ENCODE results near the gene MB21D2. TPM values are rescaled to one million over a fixed set of nuclear protein-coding genes. Genes with fewer than 3 reads are reported as not detected.

The MB21D2 gene
- total RNA-seq, 1 experiment from 2014 or later, result 2.8 TPM

- H3K36me3 ChIP-seq (ENCODE audit: control insufficient read depth in 1 of 2, insufficient read depth in 2 of 2, low read length in 2 of 2), result no peaks in the 10 kb centered on the region
- no peaks in the 10 kb centered on the region for H3K9me2 ChIP-seq (ENCODE audit: insufficient read depth)
- peaks cover 4 to 15% of the 10 kb centered on the region in 2 experiments for H3K4me1 ChIP-seq (ENCODE audit: control insufficient read depth in 1 of 2, insufficient read depth in 2 of 2, low read length in 2 of 2)
- BruUV-seq (replicated peaks), result no TSS peak
- no peak for DNase-seq (ENCODE audit: low read depth, low spot score)
- no peak overlapping the region for H3K9ac ChIP-seq (ENCODE audit: low read length)
- RAD21 ChIA-PET (ENCODE audit: low non-redundant PET in 1 of 2, low total read pairs in 2 of 2, uncharacterized antibody in 2 of 2, unreplicated experiment in 2 of 2), result no interaction called here
- no peaks in the 10 kb centered on the region for H3K27me3 ChIP-seq (ENCODE audit: insufficient read depth, low read length)
- H3K27ac ChIP-seq (ENCODE audit: low read depth, low read length), result no peak overlapping the region
- H3K4me3 ChIP-seq (replicated peaks in 1 of 2; ENCODE audit: low read depth in 1 of 2, low read length in 2 of 2), result no peak overlapping the region
- TF ChIP-seq EGR1 (IDR thresholded peaks at IDR 0.05; ENCODE audit: low read depth) (no peak), ELF1 (IDR thresholded peaks at IDR 0.05; ENCODE audit: borderline replicate concordance, low read depth) (no peak), EZH2phosphoT487 (IDR thresholded peaks at IDR 0.05; ENCODE audit: borderline replicate concordance) (no peak), POLR2A (IDR thresholded peaks at IDR 0.05; ENCODE audit: borderline replicate concordance, extremely low read depth, insufficient read depth, insufficient read length) (no peak), YY1 (IDR thresholded peaks at IDR 0.05; ENCODE audit: extremely low read depth, insufficient replicate concordance, low read depth, low read length) (no peak), CEBPB (IDR thresholded peaks at IDR 0.05; ENCODE audit: low read depth) (no peak), TCF7L2 (IDR thresholded peaks at IDR 0.05; ENCODE audit: borderline replicate concordance, extremely low read depth, insufficient read depth, insufficient read length) (no peak), JUND (IDR thresholded peaks at IDR 0.05) (no peak), SP1 (IDR thresholded peaks at IDR 0.05; ENCODE audit: low read depth) (no peak), ZNF274 (IDR thresholded peaks at IDR 0.05; ENCODE audit: low read depth, low read length) (no peak), FOSL1 (IDR thresholded peaks at IDR 0.05; ENCODE audit: low read depth) (no peak), EZH2 (IDR thresholded peaks at IDR 0.05) (no peak), CBX3 (IDR thresholded peaks at IDR 0.05; ENCODE audit: low read depth) (no peak), SIN3A (IDR thresholded peaks at IDR 0.05; ENCODE audit: low read depth) (no peak)
- TF ChIP-seq, protein P1, sequence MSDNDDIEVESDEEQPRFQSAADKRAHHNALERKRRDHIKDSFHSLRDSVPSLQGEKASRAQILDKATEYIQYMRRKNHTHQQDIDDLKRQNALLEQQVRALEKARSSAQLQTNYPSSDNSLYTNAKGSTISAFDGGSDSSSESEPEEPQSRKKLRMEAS (IDR thresholded peaks at IDR 0.05), result no peak
- no peak for ATAC-seq
- no peaks in the 10 kb centered on the region for H3K79me2 ChIP-seq (ENCODE audit: insufficient read depth, low read length)
- H3K4me2 ChIP-seq (ENCODE audit: low read length), result no peak overlapping the region
- no peaks in the 10 kb centered on the region for H3K9me3 ChIP-seq (ENCODE audit: control insufficient read depth in 1 of 2, insufficient read depth in 1 of 2, low read depth in 1 of 2, low read length in 2 of 2)
- POLR2A ChIA-PET, result no interaction called here
- intact Hi-C loops (cut with micrococcal nuclease), result no loop called here
- CTCF ChIA-PET, result no interaction called here
- no peaks in the 10 kb centered on the region for H4K20me1 ChIP-seq (ENCODE audit: insufficient read depth)
- no peak overlapping the region for H2AFZ ChIP-seq (ENCODE audit: low read depth, low read length, poor library complexity, severe bottlenecking)
These were observed 41.6 kb downstream of the MB21D2 start for GRCh38 chr3:192875971-192876565.

Data from HCT116 (cell line).